Neural cell (in vitro differentiated cells): ENCODE results near the gene PTGER4.

Source experiments
- EZH2 ChIP-seq: fragments of 200-600, 300-800 bp; shearing (Covaris generic), sonication (generic); IDR thresholded peaks from 2 replicates; pipeline ENCODE4 v1.6.1; 2014; ENCODE audit warnings: antibody characterized with exemption, low read length, borderline replicate concordance, mild to moderate bottlenecking; ENCODE audit not compliant: insufficient read depth, poor library complexity, severe bottlenecking
- POLR2AphosphoS5 ChIP-seq: IDR thresholded peaks from 2 replicates; pipeline ENCODE4 v1.6.1; 2012
- RAD21 ChIP-seq: fragments of 450-650 bp; conservative IDR thresholded peaks from 2 replicates; pipeline ENCODE4 v1.6.1; 2014; ENCODE audit warnings: antibody characterized with exemption, mild to moderate bottlenecking, moderate library complexity
- SMC3 ChIP-seq: fragments of 450-650 bp; conservative IDR thresholded peaks from 2 replicates; pipeline ENCODE4 v1.6.1; 2014; ENCODE audit warnings: antibody characterized with exemption, mild to moderate bottlenecking, moderate library complexity; ENCODE audit not compliant: poor library complexity
- TAF1 ChIP-seq: IDR thresholded peaks from 2 replicates; pipeline ENCODE4 v1.6.1; 2012; ENCODE audit warnings: low read depth
- TF ChIP-seq, protein P1 (sequence below): IDR thresholded peaks from 2 replicates; pipeline ENCODE4 v1.6.1; 2012; ENCODE audit warnings: borderline replicate concordance
- TF ChIP-seq, protein P2 (sequence below): fragments of 450-650 bp; IDR thresholded peaks from 2 replicates; pipeline ENCODE4 v1.5.1; 2014; ENCODE audit warnings: antibody characterized with exemption, mild to moderate bottlenecking, moderate library complexity; ENCODE audit not compliant: poor library complexity, severe bottlenecking

DNA sequence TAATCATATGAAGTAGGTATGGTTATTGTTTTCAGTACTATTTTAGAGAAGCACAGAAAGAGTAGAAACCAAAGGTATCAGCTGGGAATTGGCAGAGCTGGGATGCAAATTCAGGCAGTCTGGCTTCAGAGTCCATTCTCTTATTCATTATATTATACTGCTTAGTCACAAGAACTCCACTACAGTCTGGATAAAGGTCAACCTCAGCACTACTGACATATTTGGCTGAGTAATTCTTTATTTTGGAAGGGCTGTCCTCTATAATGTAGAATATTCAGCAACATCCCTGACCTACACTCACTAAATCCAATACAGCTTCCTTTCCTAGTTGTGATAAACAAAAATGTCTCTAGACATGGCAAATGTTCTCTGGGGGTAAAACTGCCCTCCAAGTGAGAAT is 37.6 kb downstream of the PTGER4 start:
- TF ChIP-seq RAD21, result no peak
- TF ChIP-seq TAF1, result no peak
- no peak for TF ChIP-seq POLR2AphosphoS5
- TF ChIP-seq, protein P1, sequence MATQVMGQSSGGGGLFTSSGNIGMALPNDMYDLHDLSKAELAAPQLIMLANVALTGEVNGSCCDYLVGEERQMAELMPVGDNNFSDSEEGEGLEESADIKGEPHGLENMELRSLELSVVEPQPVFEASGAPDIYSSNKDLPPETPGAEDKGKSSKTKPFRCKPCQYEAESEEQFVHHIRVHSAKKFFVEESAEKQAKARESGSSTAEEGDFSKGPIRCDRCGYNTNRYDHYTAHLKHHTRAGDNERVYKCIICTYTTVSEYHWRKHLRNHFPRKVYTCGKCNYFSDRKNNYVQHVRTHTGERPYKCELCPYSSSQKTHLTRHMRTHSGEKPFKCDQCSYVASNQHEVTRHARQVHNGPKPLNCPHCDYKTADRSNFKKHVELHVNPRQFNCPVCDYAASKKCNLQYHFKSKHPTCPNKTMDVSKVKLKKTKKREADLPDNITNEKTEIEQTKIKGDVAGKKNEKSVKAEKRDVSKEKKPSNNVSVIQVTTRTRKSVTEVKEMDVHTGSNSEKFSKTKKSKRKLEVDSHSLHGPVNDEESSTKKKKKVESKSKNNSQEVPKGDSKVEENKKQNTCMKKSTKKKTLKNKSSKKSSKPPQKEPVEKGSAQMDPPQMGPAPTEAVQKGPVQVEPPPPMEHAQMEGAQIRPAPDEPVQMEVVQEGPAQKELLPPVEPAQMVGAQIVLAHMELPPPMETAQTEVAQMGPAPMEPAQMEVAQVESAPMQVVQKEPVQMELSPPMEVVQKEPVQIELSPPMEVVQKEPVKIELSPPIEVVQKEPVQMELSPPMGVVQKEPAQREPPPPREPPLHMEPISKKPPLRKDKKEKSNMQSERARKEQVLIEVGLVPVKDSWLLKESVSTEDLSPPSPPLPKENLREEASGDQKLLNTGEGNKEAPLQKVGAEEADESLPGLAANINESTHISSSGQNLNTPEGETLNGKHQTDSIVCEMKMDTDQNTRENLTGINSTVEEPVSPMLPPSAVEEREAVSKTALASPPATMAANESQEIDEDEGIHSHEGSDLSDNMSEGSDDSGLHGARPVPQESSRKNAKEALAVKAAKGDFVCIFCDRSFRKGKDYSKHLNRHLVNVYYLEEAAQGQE, result no peak
- TF ChIP-seq, protein P2, sequence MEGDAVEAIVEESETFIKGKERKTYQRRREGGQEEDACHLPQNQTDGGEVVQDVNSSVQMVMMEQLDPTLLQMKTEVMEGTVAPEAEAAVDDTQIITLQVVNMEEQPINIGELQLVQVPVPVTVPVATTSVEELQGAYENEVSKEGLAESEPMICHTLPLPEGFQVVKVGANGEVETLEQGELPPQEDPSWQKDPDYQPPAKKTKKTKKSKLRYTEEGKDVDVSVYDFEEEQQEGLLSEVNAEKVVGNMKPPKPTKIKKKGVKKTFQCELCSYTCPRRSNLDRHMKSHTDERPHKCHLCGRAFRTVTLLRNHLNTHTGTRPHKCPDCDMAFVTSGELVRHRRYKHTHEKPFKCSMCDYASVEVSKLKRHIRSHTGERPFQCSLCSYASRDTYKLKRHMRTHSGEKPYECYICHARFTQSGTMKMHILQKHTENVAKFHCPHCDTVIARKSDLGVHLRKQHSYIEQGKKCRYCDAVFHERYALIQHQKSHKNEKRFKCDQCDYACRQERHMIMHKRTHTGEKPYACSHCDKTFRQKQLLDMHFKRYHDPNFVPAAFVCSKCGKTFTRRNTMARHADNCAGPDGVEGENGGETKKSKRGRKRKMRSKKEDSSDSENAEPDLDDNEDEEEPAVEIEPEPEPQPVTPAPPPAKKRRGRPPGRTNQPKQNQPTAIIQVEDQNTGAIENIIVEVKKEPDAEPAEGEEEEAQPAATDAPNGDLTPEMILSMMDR, result no peak
- TF ChIP-seq EZH2, result no peak
- no peak for TF ChIP-seq SMC3
